HepG2 (cell line): Measurements from ENCODE around the gene SWSAP1.

Experiments used
- BHLHE40 ChIP-seq: IDR thresholded peaks from 2 replicates; pipeline ENCODE4 v1.6.1; 2011; ENCODE audit warnings: low read length, improper control_type of control experiment
- CTCF ChIP-seq: sonication (generic); formaldehyde crosslinking; IDR thresholded peaks from 2 replicates; pipeline ENCODE4 v1.5.0; 2020; ENCODE audit warnings: mild to moderate bottlenecking, missing genetic modification reagents, moderate library complexity
- JUN ChIP-seq: sonication (generic); formaldehyde crosslinking; IDR thresholded peaks from 2 replicates; pipeline ENCODE4 v1.4.0; 2020; ENCODE audit warnings: mild to moderate bottlenecking, missing genetic modification reagents
- KLF15 ChIP-seq: sonication (generic); formaldehyde crosslinking; IDR thresholded peaks from 2 replicates; pipeline ENCODE4 v1.8.1; 2023; ENCODE audit warnings: borderline replicate concordance, mild to moderate bottlenecking, inconsistent platforms, missing genetic modification reagents, mixed read lengths
- MAFK ChIP-seq, 2 experiments: IDR thresholded peaks in 1 of 2; conservative IDR thresholded peaks in 1 of 2; 2 replicates each; pipeline ENCODE4 v1.6.1; 2011; ENCODE audit warnings: improper control_type of control experiment in 2 of 2, low read length in 2 of 2
- MAZ ChIP-seq, 2 experiments: sonication (generic) in 1 of 2; formaldehyde crosslinking in 1 of 2; IDR thresholded peaks; 2 replicates each; pipeline versions ENCODE4 v1.5.0 to v1.6.1; 2012 to 2020; ENCODE audit warnings: low read depth in 2 of 2, mild to moderate bottlenecking in 2 of 2, borderline replicate concordance in 1 of 2, improper control_type of control experiment in 1 of 2, low read length in 1 of 2, missing genetic modification reagents in 1 of 2, moderate library complexity in 1 of 2
- REL ChIP-seq: sonication (generic); formaldehyde crosslinking; conservative IDR thresholded peaks from 2 replicates; pipeline ENCODE4 v1.8.0; 2022; ENCODE audit warnings: mild to moderate bottlenecking, missing genetic modification reagents, moderate library complexity
- SMC3 ChIP-seq: IDR thresholded peaks from 2 replicates; pipeline ENCODE4 v1.6.1; 2011; ENCODE audit warnings: low read length, improper control_type of control experiment
- SOX6 ChIP-seq, 2 experiments: fragments of 450-650 bp in 1 of 2; sonication (generic) in 1 of 2; formaldehyde crosslinking in 1 of 2; IDR thresholded peaks; 2 replicates each; pipeline versions ENCODE4 v1.4.0 to v1.6.1; 2017 to 2020; ENCODE audit warnings: antibody characterized with exemption in 1 of 2, mild to moderate bottlenecking in 1 of 2, missing genetic modification reagents in 1 of 2
- ZNF451 ChIP-seq: sonication (generic); formaldehyde crosslinking; IDR thresholded peaks from 2 replicates; pipeline ENCODE4 v1.5.0; 2020; ENCODE audit warnings: mild to moderate bottlenecking, missing genetic modification reagents

GRCh38 chr19:11364935-11365334 lies 9.5 kb upstream of the SWSAP1 start:
- TF ChIP-seq SOX6 (IDR thresholded peaks at IDR 0.05) (no peak), SOX6 (CRISPR knock-in tag; IDR thresholded peaks at IDR 0.05) (no peak), MAZ (IDR thresholded peaks at IDR 0.05; ENCODE audit: borderline replicate concordance, low read depth, low read length) (no peak), MAZ (CRISPR knock-in tag; IDR thresholded peaks at IDR 0.05; ENCODE audit: low read depth) (no peak), ZNF451 (no peak), MAFK (conservative IDR thresholded peaks at IDR 0.05 in 1 of 2, IDR thresholded peaks at IDR 0.05 in 1 of 2; ENCODE audit: low read length in 2 of 2) (no peak), CTCF (CRISPR knock-in tag) (no peak), BHLHE40 (no peak), KLF15 (CRISPR knock-in tag) (no peak), REL (no peak), SMC3 (no peak), JUN (CRISPR knock-in tag) (no peak)
